GM12875 (cell line): ENCODE data around the gene DPH5.

Experiments used
- H3K4me3 ChIP-seq: one replicate; pipeline ENCODE4 v1.5.1; 2011; ENCODE audit warnings: low read depth, low read length, control low read depth
- TF ChIP-seq, protein P1 (sequence below): IDR thresholded peaks from 2 replicates; pipeline ENCODE4 v1.5.1; 2011; ENCODE audit warnings: low read depth, mild to moderate bottlenecking, control low read depth, inconsistent platforms, low read length, moderate library complexity, borderline replicate concordance; ENCODE audit not compliant: insufficient read depth

DPH5 gene

DNA sequence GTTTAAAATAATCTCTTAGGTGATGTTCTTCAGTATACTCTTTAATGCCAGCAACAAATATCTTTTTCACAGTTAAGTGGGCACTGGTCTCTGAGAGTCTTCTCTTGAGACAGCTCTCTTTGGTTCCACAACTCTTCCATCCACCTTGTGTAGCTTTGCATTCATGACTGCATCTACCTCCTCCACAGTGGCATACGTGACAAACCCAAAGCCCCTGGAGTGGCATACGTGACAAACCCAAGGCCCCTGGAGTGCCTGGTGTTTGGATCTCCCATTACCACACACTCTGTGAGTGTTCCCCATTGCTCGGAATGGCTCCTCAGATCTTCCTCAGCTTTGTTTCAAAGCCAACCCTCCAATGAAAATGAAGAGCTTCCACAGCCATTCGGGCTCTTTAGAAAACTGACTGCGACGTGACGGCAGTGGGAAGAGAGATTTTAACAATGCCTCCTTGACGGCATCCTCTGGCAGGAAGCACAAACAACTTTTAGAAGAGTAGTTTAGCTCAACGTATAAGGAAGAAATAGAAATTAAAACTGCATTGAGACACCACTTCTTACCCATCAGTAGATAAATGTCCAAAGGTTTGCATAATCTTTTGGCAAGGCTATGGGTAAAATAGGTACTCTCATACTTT lies 83.9 kb downstream of the DPH5 start:
- H3K4me3 ChIP-seq: no peak overlapping the region
- TF ChIP-seq, protein P1, sequence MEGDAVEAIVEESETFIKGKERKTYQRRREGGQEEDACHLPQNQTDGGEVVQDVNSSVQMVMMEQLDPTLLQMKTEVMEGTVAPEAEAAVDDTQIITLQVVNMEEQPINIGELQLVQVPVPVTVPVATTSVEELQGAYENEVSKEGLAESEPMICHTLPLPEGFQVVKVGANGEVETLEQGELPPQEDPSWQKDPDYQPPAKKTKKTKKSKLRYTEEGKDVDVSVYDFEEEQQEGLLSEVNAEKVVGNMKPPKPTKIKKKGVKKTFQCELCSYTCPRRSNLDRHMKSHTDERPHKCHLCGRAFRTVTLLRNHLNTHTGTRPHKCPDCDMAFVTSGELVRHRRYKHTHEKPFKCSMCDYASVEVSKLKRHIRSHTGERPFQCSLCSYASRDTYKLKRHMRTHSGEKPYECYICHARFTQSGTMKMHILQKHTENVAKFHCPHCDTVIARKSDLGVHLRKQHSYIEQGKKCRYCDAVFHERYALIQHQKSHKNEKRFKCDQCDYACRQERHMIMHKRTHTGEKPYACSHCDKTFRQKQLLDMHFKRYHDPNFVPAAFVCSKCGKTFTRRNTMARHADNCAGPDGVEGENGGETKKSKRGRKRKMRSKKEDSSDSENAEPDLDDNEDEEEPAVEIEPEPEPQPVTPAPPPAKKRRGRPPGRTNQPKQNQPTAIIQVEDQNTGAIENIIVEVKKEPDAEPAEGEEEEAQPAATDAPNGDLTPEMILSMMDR: no peak

DNA sequence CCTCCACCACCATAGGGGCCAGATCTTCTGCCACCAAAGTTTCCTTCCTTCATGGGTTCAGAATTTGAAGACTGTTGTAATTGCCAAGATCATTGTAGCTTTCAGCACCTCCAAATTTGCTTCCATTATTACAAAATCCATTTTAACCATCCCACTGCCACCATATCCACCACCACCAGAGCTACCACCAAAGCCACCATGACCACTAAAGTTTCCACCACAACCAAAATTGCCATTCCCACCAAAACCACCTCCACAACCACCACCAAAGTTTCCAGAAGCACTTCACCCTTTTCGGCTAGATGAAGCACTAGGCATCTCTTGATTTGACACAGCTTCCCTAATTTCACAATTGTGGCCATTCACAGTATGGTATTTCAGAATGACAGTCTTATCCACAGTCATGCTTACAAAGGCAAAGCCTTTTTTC lies 84.5 kb downstream of the DPH5 start:
- TF ChIP-seq, protein P1: no peak
- H3K4me3 ChIP-seq: no peak overlapping the region
